Mesenchymal stem cell (in vitro differentiated cells and primary cell): ENCODE data around the gene FLT4.

ENCODE experiments used
- DNase-seq: peaks from one replicate; pipeline ENCODE4 v3.0.0-alpha.2; 2013
- H2AFZ ChIP-seq: one replicate; pipeline ENCODE4 v1.6.1; 2013; ENCODE audit warnings: low read depth, mild to moderate bottlenecking, control low read depth, inconsistent platforms, low read length, moderate library complexity
- H2AK5ac ChIP-seq: 2 replicates; pipeline ENCODE4 v1.6.1; 2013; ENCODE audit warnings: low read length, moderate library complexity, mild to moderate bottlenecking, inconsistent platforms; ENCODE audit not compliant: severe bottlenecking
- H2BK120ac ChIP-seq: one replicate; pipeline ENCODE4 v1.6.1; 2013; ENCODE audit warnings: low read depth, mild to moderate bottlenecking, inconsistent platforms, low read length, moderate library complexity
- H2BK12ac ChIP-seq, 2 experiments: one replicate each; pipeline ENCODE4 v1.6.1; 2013; ENCODE audit warnings: inconsistent platforms in 2 of 2, low read length in 2 of 2, mild to moderate bottlenecking in 2 of 2, moderate library complexity in 2 of 2, control low read depth in 1 of 2
- H2BK15ac ChIP-seq: one replicate; pipeline ENCODE4 v1.6.1; 2013; ENCODE audit warnings: mild to moderate bottlenecking, low read depth, inconsistent platforms; ENCODE audit not compliant: poor library complexity, severe bottlenecking
- H2BK5ac ChIP-seq: 2 replicates; pipeline ENCODE4 v1.6.1; 2013; ENCODE audit warnings: low read depth, mild to moderate bottlenecking, low read length, control low read depth, inconsistent platforms; ENCODE audit not compliant: poor library complexity, severe bottlenecking
- H3K14ac ChIP-seq, 2 experiments: one replicate each; pipeline ENCODE4 v1.6.1; 2013; ENCODE audit warnings: inconsistent platforms in 2 of 2, low read length in 2 of 2, control low read depth in 1 of 2, mild to moderate bottlenecking in 1 of 2, moderate library complexity in 1 of 2
- H3K18ac ChIP-seq, 2 experiments: one replicate each; pipeline ENCODE4 v1.6.1; 2013; ENCODE audit warnings: inconsistent platforms in 2 of 2, low read length in 2 of 2, control low read depth in 1 of 2, low read depth in 1 of 2, mild to moderate bottlenecking in 1 of 2
- H3K23ac ChIP-seq, 2 experiments: one replicate each; pipeline ENCODE4 v1.6.1; 2013; ENCODE audit warnings: inconsistent platforms in 2 of 2, low read length in 2 of 2, mild to moderate bottlenecking in 2 of 2, moderate library complexity in 2 of 2, control low read depth in 1 of 2
- H3K27ac ChIP-seq: 2 replicates; pipeline ENCODE4 v1.5.1; 2013; ENCODE audit warnings: mild to moderate bottlenecking, moderate library complexity, low read length, control low read depth, inconsistent platforms; ENCODE audit not compliant: poor library complexity, severe bottlenecking
- H3K27me3 ChIP-seq, 2 experiments: 2 replicates each; pipeline versions ENCODE4 v1.6.1 to v1.7.0; 2013; ENCODE audit warnings: low read length in 2 of 2, mild to moderate bottlenecking in 2 of 2, moderate library complexity in 2 of 2, control low read depth in 1 of 2, inconsistent platforms in 1 of 2; ENCODE audit not compliant: control insufficient read depth in 1 of 2, insufficient read depth in 1 of 2
- H3K36me3 ChIP-seq, 2 experiments: 2 replicates each; pipeline versions ENCODE4 v1.6.1 to v1.7.0; 2013; ENCODE audit warnings: low read length in 2 of 2, control low read depth in 1 of 2, inconsistent platforms in 1 of 2, low read depth in 1 of 2, mild to moderate bottlenecking in 1 of 2; ENCODE audit not compliant: insufficient read depth in 2 of 2, control insufficient read depth in 1 of 2
- H3K4ac ChIP-seq, 2 experiments: one replicate each; pipeline ENCODE4 v1.6.1; 2013; ENCODE audit warnings: inconsistent platforms in 2 of 2, low read length in 2 of 2, mild to moderate bottlenecking in 2 of 2, moderate library complexity in 2 of 2, control low read depth in 1 of 2, low read depth in 1 of 2
- H3K4me1 ChIP-seq: 2 replicates; pipeline ENCODE4 v1.6.1; 2013; ENCODE audit warnings: low read depth, low read length, control low read depth; ENCODE audit not compliant: control insufficient read depth, insufficient read depth
- H3K4me2 ChIP-seq: 2 replicates; pipeline ENCODE4 v1.6.1; 2013; ENCODE audit warnings: low read length, mild to moderate bottlenecking, inconsistent platforms; ENCODE audit not compliant: poor library complexity, severe bottlenecking
- H3K4me3 ChIP-seq, 2 experiments: 2 replicates each; pipeline versions ENCODE4 v1.5.1 to v1.7.0; 2013; ENCODE audit warnings: low read length in 2 of 2, mild to moderate bottlenecking in 2 of 2, control low read depth in 1 of 2, low read depth in 1 of 2; ENCODE audit not compliant: insufficient read depth in 1 of 2
- H3K79me1 ChIP-seq: replicated peaks from 2 replicates; pipeline ENCODE4 v1.6.1; 2013; ENCODE audit warnings: mild to moderate bottlenecking, control low read depth, low read length, inconsistent platforms; ENCODE audit not compliant: poor library complexity, severe bottlenecking
- H3K9ac ChIP-seq: 2 replicates; pipeline ENCODE4 v1.7.0; 2013; ENCODE audit warnings: mild to moderate bottlenecking, low read length, moderate library complexity
- H3K9me3 ChIP-seq: 2 replicates; pipeline ENCODE4 v1.7.0; 2013; ENCODE audit warnings: mild to moderate bottlenecking, low read length; ENCODE audit not compliant: control insufficient read depth
- H4K8ac ChIP-seq: one replicate; pipeline ENCODE4 v1.6.1; 2013; ENCODE audit warnings: inconsistent platforms, mild to moderate bottlenecking, low read length, moderate library complexity
- H4K91ac ChIP-seq: one replicate; pipeline ENCODE4 v1.6.1; 2013; ENCODE audit warnings: mild to moderate bottlenecking, low read length, inconsistent platforms
- WGBS: methylation state at CpG from one replicate; pipeline ENCODE4 v1.1.7; 2013; ENCODE audit warnings: mixed read lengths; 5-methylcytosine and 5-hydroxymethylcytosine counted together

FLT4 gene

DNA sequence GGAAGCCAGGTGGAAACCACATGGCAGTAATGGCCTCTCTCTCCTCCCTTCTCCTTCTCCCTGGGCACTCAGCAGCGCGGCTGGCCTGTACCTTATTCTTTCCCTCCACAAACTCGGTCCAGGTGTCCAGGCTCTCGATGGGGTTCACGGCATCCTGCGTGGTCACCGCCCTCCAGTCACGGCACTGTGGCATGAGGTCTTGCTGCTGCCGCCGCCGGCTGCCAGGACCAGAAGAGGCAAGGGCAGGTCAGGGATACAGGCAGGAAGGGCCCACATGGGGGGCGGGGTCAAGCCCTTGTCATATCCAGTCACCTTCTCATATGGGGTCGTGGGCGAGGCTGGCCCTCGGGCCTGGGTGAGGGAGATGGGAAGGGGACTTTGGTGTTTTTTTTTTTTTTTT is 25.6 kb downstream of the FLT4 start:
- no peaks in the 10 kb centered on the region for H3K36me3 ChIP-seq
- H3K18ac ChIP-seq: no peak overlapping the region
- H3K4me1 ChIP-seq: peaks cover 9% of the 10 kb centered on the region
- H2BK5ac ChIP-seq: no peak overlapping the region
- no peak overlapping the region for H2BK15ac ChIP-seq
- 95% methylated on average over 15 of the region's 15 CpGs for WGBS
- no peak overlapping the region for H4K8ac ChIP-seq
- H2AK5ac ChIP-seq: no peak overlapping the region
- H3K27ac ChIP-seq: no peak overlapping the region
- DNase-seq: no peak
- no peak overlapping the region for H3K4me2 ChIP-seq
- H2BK120ac ChIP-seq: no peak overlapping the region
- no peak overlapping the region for H2AFZ ChIP-seq
- no peaks in the 10 kb centered on the region for H3K9me3 ChIP-seq
- H3K79me1 ChIP-seq: no peaks in the 10 kb centered on the region
- peaks cover 6 to 37% of the 10 kb centered on the region in 2 experiments for H3K27me3 ChIP-seq
- H4K91ac ChIP-seq: no peak overlapping the region
- no peak overlapping the region for H3K4ac ChIP-seq
- no peak overlapping the region for H2BK12ac ChIP-seq
- H3K14ac ChIP-seq: no peak overlapping the region
- no peak overlapping the region for H3K9ac ChIP-seq
- H3K4me3 ChIP-seq: no peak overlapping the region
- no peak overlapping the region for H3K23ac ChIP-seq

- no peak overlapping the region for H2BK12ac ChIP-seq
- H3K27ac ChIP-seq: no peak overlapping the region
- no peak overlapping the region for H3K4ac ChIP-seq
- H4K91ac ChIP-seq: no peak overlapping the region
- H3K4me2 ChIP-seq: no peak overlapping the region
- peaks cover 14% of the 10 kb centered on the region for H3K4me1 ChIP-seq
- H3K23ac ChIP-seq: no peak overlapping the region
- H2AFZ ChIP-seq: no peak overlapping the region
- H2BK120ac ChIP-seq: no peak overlapping the region
- H3K27me3 ChIP-seq: peaks cover 9 to 40% of the 10 kb centered on the region in 2 experiments
- no peak overlapping the region for H4K8ac ChIP-seq
- H3K9me3 ChIP-seq: no peaks in the 10 kb centered on the region
- no peak for DNase-seq
- no peak overlapping the region for H2BK5ac ChIP-seq
- no peaks in the 10 kb centered on the region for H3K36me3 ChIP-seq
- WGBS: 87% methylated on average over 10 of the region's 10 CpGs
- H3K79me1 ChIP-seq: no peaks in the 10 kb centered on the region
- no peak overlapping the region for H2AK5ac ChIP-seq
- no peak overlapping the region for H2BK15ac ChIP-seq
- no peak overlapping the region for H3K4me3 ChIP-seq
- H3K18ac ChIP-seq: no peak overlapping the region
- no peak overlapping the region for H3K9ac ChIP-seq
- no peak overlapping the region for H3K14ac ChIP-seq
Observed at GRCh38 chr5:180623411-180623834, 26.0 kb downstream of the FLT4 start.

DNA sequence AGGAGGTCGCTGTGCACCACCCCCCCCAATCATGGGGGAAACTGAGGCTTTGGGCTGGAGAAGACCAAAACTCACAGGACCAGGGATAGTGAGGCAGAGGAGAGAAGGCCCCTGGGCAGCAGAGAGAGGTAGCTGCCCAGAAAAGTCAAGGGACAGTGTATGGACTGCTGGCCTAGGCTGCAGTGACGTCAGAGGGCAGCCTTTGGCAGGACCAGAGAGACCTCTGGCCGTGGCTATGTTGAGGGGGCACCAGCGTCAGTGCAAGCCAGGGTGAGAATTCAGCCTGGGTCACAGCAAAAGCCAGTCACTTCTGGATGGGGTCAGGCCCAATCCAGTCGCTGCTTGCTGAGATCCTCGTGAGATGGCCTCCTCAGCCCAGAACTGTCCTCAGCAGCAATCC is 26.5 kb downstream of the FLT4 start:
- H3K4me2 ChIP-seq: no peak overlapping the region
- 91% methylated on average over 6 of the region's 6 CpGs for WGBS

DNA sequence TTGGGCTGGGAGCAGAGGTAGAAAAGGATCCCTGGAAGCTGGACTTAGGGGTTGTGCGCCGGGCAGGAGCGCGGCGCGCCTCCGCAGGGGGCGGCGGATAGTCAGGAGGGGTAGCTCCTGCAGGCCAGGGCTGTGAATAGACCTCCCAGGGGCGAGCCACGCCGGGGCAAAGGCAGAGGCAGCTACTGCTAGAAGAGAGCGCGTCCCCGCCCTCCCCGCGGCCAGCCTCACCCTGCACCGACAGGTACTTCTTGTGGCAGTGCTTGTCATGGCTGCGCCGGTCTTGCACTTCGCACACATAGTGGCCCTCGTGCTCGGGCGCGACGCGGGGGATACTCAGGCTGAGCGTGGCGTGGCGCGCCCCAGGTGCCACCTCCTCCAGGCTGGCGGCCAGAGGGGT is 28.1 kb downstream of the FLT4 start:
- Histone ChIP-seq H3K14ac (no peak overlapping the region), H3K4me1 (peaks cover 15% of the 10 kb centered on the region), H4K8ac (no peak overlapping the region), H3K4me2 (no peak overlapping the region), H3K23ac (no peak overlapping the region), H2BK15ac (no peak overlapping the region), H3K9me3 (no peaks in the 10 kb centered on the region), H3K4ac (no peak overlapping the region), H3K36me3 (no peaks in the 10 kb centered on the region), H4K91ac (no peak overlapping the region), H2BK12ac (no peak overlapping the region), H2AK5ac (no peak overlapping the region), H3K18ac (no peak overlapping the region), H2AFZ (no peak overlapping the region), H3K4me3 (no peak overlapping the region), H3K27ac (no peak overlapping the region), H3K79me1 (no peaks in the 10 kb centered on the region), H3K9ac (no peak overlapping the region), H2BK5ac (no peak overlapping the region), H2BK120ac (no peak overlapping the region), H3K27me3 (peaks cover 18 to 39% of the 10 kb centered on the region in 2 experiments)
- WGBS: 95% methylated on average over 32 of the region's 32 CpGs
- no peak for DNase-seq

More for the DNA sequence above, 26.5 kb downstream of the FLT4 start:
- H2AK5ac ChIP-seq: no peak overlapping the region
- H3K36me3 ChIP-seq: no peaks in the 10 kb centered on the region
- H3K9me3 ChIP-seq: no peaks in the 10 kb centered on the region
- no peak for DNase-seq
- H2AFZ ChIP-seq: no peak overlapping the region
- no peak overlapping the region for H2BK120ac ChIP-seq
- H3K23ac ChIP-seq: no peak overlapping the region
- no peak overlapping the region for H2BK5ac ChIP-seq
- H3K4ac ChIP-seq: no peak overlapping the region
- no peak overlapping the region for H3K18ac ChIP-seq
- H4K91ac ChIP-seq: no peak overlapping the region
- no peak overlapping the region for H3K14ac ChIP-seq
- H3K9ac ChIP-seq: no peak overlapping the region
- H2BK15ac ChIP-seq: no peak overlapping the region
- H3K79me1 ChIP-seq: no peaks in the 10 kb centered on the region
- H3K4me1 ChIP-seq: peaks cover 15% of the 10 kb centered on the region
- no peak overlapping the region for H2BK12ac ChIP-seq
- H4K8ac ChIP-seq: no peak overlapping the region
- H3K27ac ChIP-seq: no peak overlapping the region
- peaks cover 11 to 42% of the 10 kb centered on the region in 2 experiments for H3K27me3 ChIP-seq
- H3K4me3 ChIP-seq: no peak overlapping the region
